Stimulated activated CD8-positive, alpha-beta memory T cell treated with anti-CD3 and anti-CD28 coated beads, Interleukin-7, amount 100 ng/mL, for 48 hours (primary cell): Measurements from ENCODE around the gene HDAC4.
"Not testable (repeated sequence)": the region's sequence is repeated elsewhere in the genome, so short reads cannot be mapped to it uniquely, and the experiment has no call there.

Source experiments
- DNase-seq, 2 donors: peaks; one replicate each; pipeline ENCODE4 v3.0.0-alpha.2; 2020; ENCODE audit warnings: low read depth in 1 of 2; ENCODE audit errors: extremely low read depth in 1 of 2

Gene HDAC4

DNA sequence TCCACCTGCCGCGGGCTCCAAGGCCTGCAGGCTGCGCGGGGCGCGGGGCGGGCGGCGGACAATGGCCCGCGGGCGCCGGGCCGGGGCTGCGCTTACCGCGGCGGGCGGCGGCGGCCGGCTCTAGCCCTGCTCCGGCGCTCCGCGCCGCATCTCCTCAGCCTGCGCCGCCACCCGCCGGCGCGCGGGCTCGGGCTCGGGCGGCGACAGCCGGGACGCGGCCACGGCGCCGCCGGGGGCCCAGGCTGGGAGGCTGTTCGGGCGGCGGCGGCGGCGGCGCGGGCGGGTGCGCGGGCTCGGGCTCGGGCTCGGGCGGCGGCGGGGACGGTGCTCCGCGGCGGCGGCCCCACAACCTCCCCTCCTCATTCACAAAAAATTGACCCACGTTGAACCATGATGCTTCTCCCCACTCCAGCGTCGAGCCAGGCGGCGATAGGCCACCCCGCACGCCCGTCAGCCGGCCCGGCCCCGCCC is at the start of gene HDAC4:
Gene HDAC4, minus strand, starts transcription at position 425 of the 471 bp plus-strand sequence. CDS start 48,321 bp downstream, outside the sequence.
- DNase-seq = no peak

DNA sequence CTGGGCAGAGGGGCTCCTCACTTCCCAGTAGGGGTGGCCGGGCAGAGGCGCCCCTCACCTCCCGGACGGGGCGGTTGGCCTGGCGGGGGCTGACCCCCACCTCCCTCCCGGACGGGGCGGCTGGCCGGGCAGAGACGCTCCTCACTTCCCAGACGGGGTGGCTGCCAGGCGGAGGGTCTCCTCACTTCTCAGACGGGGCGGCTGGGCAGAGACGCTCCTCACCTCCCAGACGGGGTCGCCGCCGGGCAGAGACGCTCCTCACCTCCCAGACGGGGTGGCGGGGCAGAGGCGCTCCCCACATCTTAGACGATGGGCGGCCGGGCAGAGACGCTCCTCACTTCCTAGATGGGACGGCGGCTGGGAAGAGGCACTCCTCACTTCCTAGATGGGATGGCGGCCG is 48.6 kb upstream of the HDAC4 start:
- DNase-seq = not testable (repeated sequence)

DNA sequence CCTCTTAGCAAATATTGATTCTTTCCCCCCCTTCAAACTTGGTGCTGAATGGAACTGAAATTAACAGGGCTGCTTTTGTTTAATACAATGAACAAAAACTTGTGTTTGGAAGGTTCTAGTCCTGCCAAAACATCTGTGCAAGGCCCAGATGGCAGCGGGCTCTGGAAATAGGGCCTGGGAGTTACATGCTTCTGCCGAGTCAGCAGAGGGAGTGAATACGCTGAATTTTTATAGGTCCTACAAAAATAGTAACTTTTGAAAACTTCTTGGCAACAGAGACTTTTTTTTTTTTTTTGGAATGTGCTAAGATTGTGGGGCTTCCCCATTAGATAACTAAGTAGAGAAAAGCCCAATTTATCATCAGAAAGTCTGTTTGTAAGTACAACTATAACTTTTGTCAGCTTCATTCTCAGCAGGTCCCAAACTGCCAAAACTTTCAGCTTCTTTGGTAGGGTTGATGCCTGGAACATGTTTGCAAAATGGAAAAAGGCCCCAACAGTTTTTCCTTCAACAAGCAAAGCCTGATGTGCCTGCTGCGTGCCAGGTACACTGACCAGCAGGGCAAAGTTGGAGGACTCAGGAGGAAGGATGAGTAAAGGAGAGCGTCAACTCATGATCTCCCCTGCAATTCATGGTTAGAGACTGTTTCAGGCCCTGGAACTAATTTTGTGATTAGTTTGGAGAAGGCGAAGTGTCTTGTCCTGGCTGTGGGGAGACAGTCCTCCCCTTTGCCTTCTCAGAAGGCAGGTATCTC is 45.1 kb upstream of the HDAC4 start:
- no peak for DNase-seq

GRCh38 chr2:239444626-239445577 is 44.1 kb upstream of the HDAC4 start:
- no peak for DNase-seq

GRCh38 chr2:239443666-239444567 is 43.1 kb upstream of the HDAC4 start:
- no peak for DNase-seq

DNA sequence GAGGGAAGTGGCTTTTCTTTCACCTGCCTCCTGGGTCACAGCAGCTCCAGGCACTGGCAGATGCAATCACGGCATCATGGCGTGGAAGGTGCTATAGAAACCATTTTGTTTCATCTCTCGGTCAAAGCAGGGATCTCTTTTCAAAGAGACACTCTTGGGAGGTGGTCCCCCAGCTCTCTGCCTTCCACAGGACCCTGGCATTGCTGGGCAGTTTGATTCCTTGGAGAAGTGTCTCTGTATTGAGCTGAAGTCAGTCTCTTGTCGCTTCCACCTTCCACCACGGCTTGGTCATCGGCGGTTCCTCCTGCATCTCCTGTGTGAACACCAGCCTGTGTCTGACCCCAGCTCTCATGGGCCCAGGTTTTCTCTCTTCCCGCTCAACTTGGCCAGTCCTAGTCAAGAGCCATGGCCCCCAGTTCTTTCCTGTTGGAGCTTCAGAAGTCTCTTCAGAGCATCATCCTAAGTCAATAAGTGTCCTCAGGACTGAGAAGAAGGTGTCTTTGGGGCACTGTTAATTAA is 42.3 kb upstream of the HDAC4 start:
- DNase-seq = no peak

DNA sequence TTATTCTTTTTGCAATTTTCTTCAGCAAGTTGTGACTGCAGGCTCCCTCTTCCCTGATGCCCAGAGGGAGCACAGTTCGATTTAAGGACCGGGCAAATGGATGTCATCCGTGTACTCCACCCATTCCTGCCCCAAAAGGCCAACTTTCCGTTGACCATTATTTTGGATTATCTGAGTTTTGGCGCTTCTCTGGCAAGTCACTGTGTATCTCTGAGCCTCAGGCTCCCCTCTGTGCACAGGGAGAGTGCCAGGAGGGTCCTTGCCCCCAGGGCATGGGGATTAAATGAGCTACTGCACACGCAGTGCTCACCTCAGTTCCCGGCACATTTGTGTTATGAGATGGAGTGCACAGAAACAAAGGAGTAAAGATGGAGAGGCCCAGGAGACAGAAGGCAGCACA is 41.4 kb upstream of the HDAC4 start:
- DNase-seq = no peak

GRCh38 chr2:239441261-239442078 is 40.6 kb upstream of the HDAC4 start:
- DNase-seq = no peak

- DNase-seq = no peak
Observed at GRCh38 chr2:239440511-239440959, 39.7 kb upstream of the HDAC4 start.

DNA sequence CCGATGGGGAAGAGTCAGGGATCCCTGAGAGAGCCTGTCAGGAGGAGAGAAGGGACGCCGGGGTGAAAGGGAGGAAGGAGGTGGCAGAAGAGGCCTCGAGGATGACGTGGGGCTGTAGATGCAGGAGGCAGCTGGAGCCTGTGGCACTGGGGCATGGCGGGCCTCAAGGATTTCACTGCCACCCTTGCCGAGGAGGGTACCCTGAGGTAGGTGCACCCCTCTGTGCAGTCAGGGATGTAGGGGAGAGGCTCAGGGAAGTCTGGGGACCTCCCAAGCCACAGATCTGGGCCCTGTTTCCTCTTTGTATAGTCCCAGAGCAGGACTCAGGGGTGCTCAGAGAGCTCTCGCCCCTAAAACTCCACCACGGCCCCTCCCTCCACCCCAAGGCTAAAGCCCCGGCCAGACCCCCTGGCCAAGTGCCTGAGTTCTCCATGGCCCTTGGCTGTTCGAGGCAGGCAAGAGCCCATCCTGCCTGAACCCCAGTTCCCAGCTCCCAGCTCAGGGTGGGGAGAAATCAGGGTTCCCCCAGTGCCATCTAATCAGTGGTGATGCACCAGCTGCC is 39.0 kb upstream of the HDAC4 start:
- no peak for DNase-seq

GRCh38 chr2:239438995-239439753 is 38.4 kb upstream of the HDAC4 start:
- no peak for DNase-seq

GRCh38 chr2:239438368-239438767 is 37.5 kb upstream of the HDAC4 start:
- no peak for DNase-seq

- DNase-seq = no peak
Observed at GRCh38 chr2:239436669-239437335, 36.0 kb upstream of the HDAC4 start.

DNA sequence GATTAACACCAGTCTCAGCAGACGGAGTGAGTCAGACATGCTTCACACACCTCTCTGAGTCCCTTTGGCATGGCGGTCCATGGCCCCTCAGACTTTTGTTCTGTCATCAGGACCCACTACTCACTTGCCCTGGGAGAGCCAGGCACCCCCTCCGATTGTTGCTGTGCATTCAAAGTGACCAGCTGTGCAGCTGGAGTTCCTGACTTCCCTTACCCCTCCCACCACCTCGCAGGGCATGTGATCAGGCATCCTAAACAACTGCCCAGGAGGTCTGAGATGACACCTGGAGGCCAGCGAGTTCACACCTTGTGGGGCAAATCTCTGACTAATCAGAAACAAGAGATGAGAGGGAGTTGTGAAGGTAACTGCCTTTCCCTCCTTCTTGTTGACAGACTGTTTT is 35.3 kb upstream of the HDAC4 start:
- DNase-seq = no peak

DNA sequence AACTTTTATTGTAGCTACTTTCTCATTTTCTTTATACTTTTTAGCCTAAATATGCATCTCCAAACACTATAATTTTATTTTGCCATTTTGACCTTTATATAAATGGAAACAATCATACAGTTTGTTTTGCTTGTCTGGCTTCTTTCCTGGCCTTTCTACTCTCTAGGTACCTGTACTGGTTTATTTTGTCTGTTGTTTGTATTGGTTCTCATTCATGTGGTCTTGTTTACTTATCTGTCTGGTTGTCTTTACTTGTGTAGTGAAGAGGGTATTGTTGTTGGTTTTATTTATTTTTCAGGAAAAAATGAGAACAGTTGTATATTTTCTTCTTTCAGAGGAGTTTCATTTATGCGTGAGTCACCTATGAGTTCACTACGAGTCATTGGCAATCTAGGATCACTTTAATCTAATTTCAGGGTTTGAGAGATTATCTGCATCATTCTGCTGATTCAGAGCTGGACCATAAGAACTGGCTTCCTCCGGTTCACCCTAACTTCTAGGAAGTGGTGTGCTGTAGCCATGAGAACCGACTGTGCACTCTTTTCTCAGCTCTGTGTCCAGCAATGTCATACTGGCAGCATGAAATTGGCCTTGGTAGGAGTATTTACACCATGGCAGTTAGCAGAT is 33.1 kb upstream of the HDAC4 start:
- DNase-seq = peak in 1 of 2 donors; percentile 7

DNA sequence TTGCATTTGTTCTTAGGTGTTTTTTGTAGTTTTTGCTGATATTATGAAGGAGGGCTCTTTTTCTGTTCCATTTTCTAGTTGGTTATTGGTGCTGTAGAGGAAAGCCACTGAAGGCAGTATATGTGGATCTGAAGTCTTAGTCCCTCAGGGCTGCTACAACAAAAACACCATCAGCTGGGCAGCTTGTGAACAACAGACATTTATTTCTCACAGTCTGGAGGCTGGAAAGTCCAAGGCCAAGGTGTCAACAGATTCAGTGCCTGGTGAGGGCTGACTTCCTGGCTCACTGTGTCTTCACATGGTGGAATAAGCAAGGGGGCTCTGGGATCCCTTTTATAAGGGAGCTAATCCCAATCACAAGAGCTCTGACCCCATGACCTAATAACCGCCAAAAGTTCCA is 31.4 kb upstream of the HDAC4 start:
- no peak for DNase-seq

DNA sequence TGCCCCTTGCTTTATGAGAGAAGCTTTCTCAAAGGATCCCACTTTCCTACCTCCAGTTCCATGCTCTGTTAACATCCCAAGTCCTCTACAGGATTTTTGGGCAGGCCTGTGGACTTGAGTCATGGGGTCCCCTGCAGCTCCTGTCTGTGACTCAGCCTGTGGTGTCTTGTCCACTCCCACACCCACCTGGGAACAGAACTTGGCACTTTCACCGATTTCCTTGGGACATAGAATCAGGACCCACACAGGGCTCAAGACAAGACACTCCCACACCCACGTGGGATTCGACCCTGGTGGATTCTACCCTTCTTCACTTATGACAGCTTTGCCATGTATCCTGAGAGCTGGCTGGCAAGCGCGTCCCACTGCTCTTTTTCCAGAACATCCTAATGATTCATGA is 30.7 kb upstream of the HDAC4 start:
- no peak for DNase-seq
